Bronchial epithelial cell (primary cell): Measurements from ENCODE around the gene ATRNL1. TPM values are rescaled to one million over a fixed set of nuclear protein-coding genes. Genes with fewer than 3 reads are reported as not detected.
A peak's percentile ranks its signal among the peaks of the same experiment; 100 is the strongest.
"Not testable (repeated sequence)": the region's sequence is repeated elsewhere in the genome, so short reads cannot be mapped to it uniquely, and the experiment has no call there.

Experiments used
- DNase-seq: peaks from one replicate; pipeline ENCODE4 v3.0.0-alpha.2; 2010; ENCODE audit warnings: low read depth
- FAIRE-seq: peaks from 2 replicates; lab custom pipeline; 2011; peaks lifted over from hg19 to GRCh38; lab: Jason Lieb, UNC
- H3K27me3 ChIP-seq: 2 replicates; pipeline ENCODE4 v1.5.1; 2011; ENCODE audit warnings: low read length; ENCODE audit not compliant: control insufficient read depth, insufficient read depth
- H3K36me3 ChIP-seq: 2 replicates; pipeline ENCODE4 v1.5.1; 2011; ENCODE audit warnings: low read length; ENCODE audit not compliant: control insufficient read depth, insufficient read depth
- H3K4me3 ChIP-seq: 2 replicates; pipeline ENCODE4 v1.5.1; 2011; ENCODE audit warnings: mild to moderate bottlenecking, low read depth, low read length, control low read depth
- CTCF ChIP-seq: IDR thresholded peaks from 2 replicates; pipeline ENCODE4 v1.5.1; 2011; ENCODE audit warnings: mild to moderate bottlenecking, moderate library complexity, low read length, control low read depth, inconsistent platforms; ENCODE audit not compliant: insufficient read depth, severe bottlenecking
- total RNA-seq: library from RNA; depleted of rRNA; stranded (reverse); fragments of >200 nt; gene quantifications from 2 replicates; pipeline ENCODE4 v1.2.1, GENCODE V29; 2014

The ATRNL1 gene
- total RNA-seq, 1 donor from 2014 or later, result 0.53 TPM

GRCh38 chr10:115379064-115379463 lies 285.9 kb downstream of the ATRNL1 start:
- H3K4me3 ChIP-seq, result no peak overlapping the region
- DNase-seq (no peak), FAIRE-seq (no peak)
- H3K36me3 ChIP-seq, result no peaks in the 10 kb centered on the region
- no peak for TF ChIP-seq CTCF
- H3K27me3 ChIP-seq, result no peaks in the 10 kb centered on the region

- DNase-seq (no peak), FAIRE-seq (no peak)
- no peaks in the 10 kb centered on the region for H3K27me3 ChIP-seq
- no peak overlapping the region for H3K4me3 ChIP-seq
- TF ChIP-seq CTCF, result no peak
- no peaks in the 10 kb centered on the region for H3K36me3 ChIP-seq
Observed at GRCh38 chr10:115384665-115385064, 291.5 kb downstream of the ATRNL1 start.

- no peaks in the 10 kb centered on the region for H3K36me3 ChIP-seq
- H3K27me3 ChIP-seq, result no peaks in the 10 kb centered on the region
- H3K4me3 ChIP-seq, result no peak overlapping the region
- no peak for TF ChIP-seq CTCF
- no peak for FAIRE-seq
- DNase-seq, result no peak
Observed at GRCh38 chr10:115390607-115391006, 297.4 kb downstream of the ATRNL1 start.

- DNase-seq (no peak), FAIRE-seq (no peak)
- TF ChIP-seq CTCF, result no peak
- no peak overlapping the region for H3K4me3 ChIP-seq
- no peaks in the 10 kb centered on the region for H3K27me3 ChIP-seq
- no peaks in the 10 kb centered on the region for H3K36me3 ChIP-seq
Observed at GRCh38 chr10:115398026-115398425, 304.9 kb downstream of the ATRNL1 start.

- DNase-seq, result peak; percentile 59
- no peak for TF ChIP-seq CTCF
- FAIRE-seq, result no peak
- Histone ChIP-seq H3K27me3 (no peaks in the 10 kb centered on the region), H3K36me3 (no peaks in the 10 kb centered on the region), H3K4me3 (no peak overlapping the region)
Observed at GRCh38 chr10:115402699-115403098, 309.5 kb downstream of the ATRNL1 start.

- not testable (repeated sequence) for H3K36me3 ChIP-seq, FAIRE-seq, DNase-seq, H3K4me3 ChIP-seq, H3K27me3 ChIP-seq
Observed at GRCh38 chr10:115405838-115406237, 312.7 kb downstream of the ATRNL1 start.
